OCI-LY3 (cell line): ENCODE data around the gene DIO3.

Experiments used
- H2AFZ ChIP-seq: fragments of 200-600, 300-600 bp; shearing (Covaris generic); 2 replicates; pipeline ENCODE4 v1.6.0; 2014; ENCODE audit warnings: antibody characterized with exemption, low read depth, low read length
- H3K27ac ChIP-seq: fragments of 200-600, 300-600 bp; sonication (generic); 2 replicates; pipeline ENCODE4 v1.5.1; 2014; ENCODE audit warnings: mild to moderate bottlenecking, low read length, moderate library complexity, mixed read lengths
- H3K27me3 ChIP-seq: fragments of 200-600, 300-600 bp; sonication (generic); 2 replicates; pipeline ENCODE4 v1.6.1; 2014; ENCODE audit warnings: low read depth, low read length, mixed read lengths
- H3K36me3 ChIP-seq: fragments of 200-600, 300-600 bp; sonication (generic); replicated peaks from 2 replicates; pipeline ENCODE3; 2014; ENCODE audit warnings: low read depth, low read length, mixed read lengths
- H3K4me1 ChIP-seq: fragments of 300-600, 200-600 bp; sonication (generic); 2 replicates; pipeline ENCODE4 v1.6.1; 2014; ENCODE audit warnings: low read length, mixed read lengths
- H3K4me2 ChIP-seq: fragments of 200-600, 300-600 bp; sonication (generic); 2 replicates; pipeline ENCODE4 v1.6.1; 2014; ENCODE audit warnings: low read length, mixed read lengths
- H3K4me3 ChIP-seq: fragments of 300-600, 200-600 bp; sonication (generic); 2 replicates; pipeline ENCODE4 v1.5.1; 2014; ENCODE audit warnings: antibody characterized with exemption, mild to moderate bottlenecking, low read length, moderate library complexity
- H3K79me2 ChIP-seq: fragments of 300-600, 200-600 bp; shearing (Covaris generic); 2 replicates; pipeline ENCODE4 v1.6.1; 2014; ENCODE audit warnings: mild to moderate bottlenecking, low read length, mixed read lengths
- H3K9ac ChIP-seq: fragments of 300-600, 200-600 bp; shearing (Covaris generic); 2 replicates; pipeline ENCODE4 v1.6.0; 2014; ENCODE audit warnings: mild to moderate bottlenecking, low read length, moderate library complexity
- H3K9me3 ChIP-seq: fragments of 200-600, 300-600 bp; shearing (Covaris generic); 2 replicates; pipeline ENCODE4 v1.6.1; 2014; ENCODE audit warnings: low read length, mixed read lengths; ENCODE audit not compliant: insufficient read depth
- H4K20me1 ChIP-seq: fragments of 200-600, 300-600 bp; sonication (generic); 2 replicates; pipeline ENCODE4 v1.6.1; 2016; ENCODE audit warnings: low read length, mixed read lengths; ENCODE audit not compliant: insufficient read depth
- EZH2phosphoT487 ChIP-seq: fragments of 200-600 bp; shearing (Covaris generic); IDR thresholded peaks from 2 replicates; pipeline ENCODE4 v1.6.1; 2018; ENCODE audit warnings: antibody characterized with exemption, mixed run types, low read depth
- TF ChIP-seq, protein P1 (sequence below): fragments of 200-600, 300-600 bp; sonication (generic); IDR thresholded peaks from 2 replicates; pipeline ENCODE4 v1.5.1; 2014; ENCODE audit warnings: antibody characterized with exemption, low read length, low read depth

Gene DIO3

DNA sequence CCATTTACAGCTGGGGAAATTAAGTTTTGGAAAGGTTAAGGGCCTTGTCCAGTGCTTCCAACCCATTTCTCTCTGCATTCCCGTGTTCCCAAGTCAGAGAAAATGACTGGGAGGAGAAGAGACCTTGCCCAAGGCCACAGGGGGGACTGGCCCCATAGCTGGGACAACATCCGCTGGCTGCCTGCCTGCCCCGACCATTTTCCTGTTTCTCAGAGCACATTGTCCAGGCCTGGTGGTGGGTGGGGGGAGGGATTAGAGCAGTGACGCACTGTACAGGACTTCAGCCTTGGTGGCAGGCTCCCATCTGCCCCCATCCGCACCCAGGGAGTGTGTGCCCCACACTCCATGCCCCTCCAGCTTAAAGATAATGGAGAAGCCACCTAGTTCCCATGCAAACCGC lies 27.7 kb downstream of the DIO3 start:
- Histone ChIP-seq H3K9ac (no peak overlapping the region), H3K4me2 (no peak overlapping the region), H3K4me3 (no peak overlapping the region), H2AFZ (no peak overlapping the region), H3K79me2 (no peaks in the 10 kb centered on the region), H4K20me1 (no peaks in the 10 kb centered on the region), H3K4me1 (no peaks in the 10 kb centered on the region), H3K27ac (no peak overlapping the region), H3K9me3 (no peaks in the 10 kb centered on the region), H3K27me3 (no peaks in the 10 kb centered on the region), H3K36me3 (no peaks in the 10 kb centered on the region)
- TF ChIP-seq, protein P1, sequence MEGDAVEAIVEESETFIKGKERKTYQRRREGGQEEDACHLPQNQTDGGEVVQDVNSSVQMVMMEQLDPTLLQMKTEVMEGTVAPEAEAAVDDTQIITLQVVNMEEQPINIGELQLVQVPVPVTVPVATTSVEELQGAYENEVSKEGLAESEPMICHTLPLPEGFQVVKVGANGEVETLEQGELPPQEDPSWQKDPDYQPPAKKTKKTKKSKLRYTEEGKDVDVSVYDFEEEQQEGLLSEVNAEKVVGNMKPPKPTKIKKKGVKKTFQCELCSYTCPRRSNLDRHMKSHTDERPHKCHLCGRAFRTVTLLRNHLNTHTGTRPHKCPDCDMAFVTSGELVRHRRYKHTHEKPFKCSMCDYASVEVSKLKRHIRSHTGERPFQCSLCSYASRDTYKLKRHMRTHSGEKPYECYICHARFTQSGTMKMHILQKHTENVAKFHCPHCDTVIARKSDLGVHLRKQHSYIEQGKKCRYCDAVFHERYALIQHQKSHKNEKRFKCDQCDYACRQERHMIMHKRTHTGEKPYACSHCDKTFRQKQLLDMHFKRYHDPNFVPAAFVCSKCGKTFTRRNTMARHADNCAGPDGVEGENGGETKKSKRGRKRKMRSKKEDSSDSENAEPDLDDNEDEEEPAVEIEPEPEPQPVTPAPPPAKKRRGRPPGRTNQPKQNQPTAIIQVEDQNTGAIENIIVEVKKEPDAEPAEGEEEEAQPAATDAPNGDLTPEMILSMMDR, result no peak
- TF ChIP-seq EZH2phosphoT487, result no peak

DNA sequence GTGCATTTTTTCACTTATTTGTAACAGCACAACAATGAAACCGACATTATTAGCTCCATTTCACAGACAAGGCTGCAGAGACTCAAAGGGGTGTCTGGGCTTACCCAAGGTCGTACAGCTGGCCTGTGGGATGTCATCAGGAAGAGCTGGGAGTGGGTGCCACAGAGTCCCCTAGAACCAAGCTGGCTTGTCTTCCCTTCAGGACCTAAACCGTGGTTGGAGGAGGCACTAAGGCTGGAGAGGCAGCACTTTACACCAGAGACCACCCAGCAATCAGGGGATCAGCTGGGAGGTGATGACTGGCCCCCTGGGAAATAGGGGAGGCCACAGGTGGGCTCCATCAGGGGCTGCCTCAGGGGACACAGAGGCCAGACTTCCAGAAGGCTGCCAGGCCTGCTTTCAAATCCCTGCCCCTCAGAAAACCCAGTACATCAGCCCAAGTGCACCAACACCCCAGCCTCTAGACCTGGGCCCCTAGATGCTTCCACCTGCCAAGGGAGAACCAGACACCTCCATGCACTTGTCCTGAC lies 28.3 kb downstream of the DIO3 start:
- Histone ChIP-seq H4K20me1 (no peaks in the 10 kb centered on the region), H3K36me3 (no peaks in the 10 kb centered on the region), H3K4me1 (no peaks in the 10 kb centered on the region), H3K9me3 (no peaks in the 10 kb centered on the region), H2AFZ (no peak overlapping the region), H3K27me3 (no peaks in the 10 kb centered on the region), H3K9ac (no peak overlapping the region), H3K79me2 (no peaks in the 10 kb centered on the region), H3K4me2 (no peak overlapping the region), H3K4me3 (no peak overlapping the region), H3K27ac (no peak overlapping the region)
- no peak for TF ChIP-seq EZH2phosphoT487
- TF ChIP-seq, protein P1, result no peak

DNA sequence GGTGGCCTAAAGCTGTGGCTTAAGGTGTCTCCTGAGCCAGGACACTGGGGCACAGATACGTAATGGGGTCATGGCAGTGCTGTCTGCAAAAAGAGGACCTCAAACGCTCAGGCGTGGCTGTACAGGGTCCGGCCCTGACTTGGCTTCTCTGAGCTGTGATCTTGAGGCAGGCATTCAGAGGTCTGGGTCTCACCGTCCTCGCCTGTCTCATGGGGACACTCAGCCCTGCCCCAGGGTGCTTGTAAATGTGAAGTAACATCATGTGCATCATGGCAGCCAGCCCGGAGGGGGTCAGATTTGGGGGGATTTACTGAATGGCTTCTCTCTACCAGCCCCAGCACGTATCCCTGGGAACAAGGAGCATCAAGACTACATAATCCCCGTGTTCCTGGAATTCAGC lies 28.8 kb downstream of the DIO3 start:
- no peaks in the 10 kb centered on the region for H4K20me1 ChIP-seq
- H3K4me3 ChIP-seq, result no peak overlapping the region
- no peak overlapping the region for H3K4me2 ChIP-seq
- no peaks in the 10 kb centered on the region for H3K79me2 ChIP-seq
- TF ChIP-seq, protein P1, result no peak
- no peak for TF ChIP-seq EZH2phosphoT487
- H3K9me3 ChIP-seq, result no peaks in the 10 kb centered on the region
- no peak overlapping the region for H3K27ac ChIP-seq
- H3K36me3 ChIP-seq, result no peaks in the 10 kb centered on the region
- no peak overlapping the region for H3K9ac ChIP-seq
- H3K27me3 ChIP-seq, result no peaks in the 10 kb centered on the region
- H2AFZ ChIP-seq, result no peak overlapping the region
- no peaks in the 10 kb centered on the region for H3K4me1 ChIP-seq

DNA sequence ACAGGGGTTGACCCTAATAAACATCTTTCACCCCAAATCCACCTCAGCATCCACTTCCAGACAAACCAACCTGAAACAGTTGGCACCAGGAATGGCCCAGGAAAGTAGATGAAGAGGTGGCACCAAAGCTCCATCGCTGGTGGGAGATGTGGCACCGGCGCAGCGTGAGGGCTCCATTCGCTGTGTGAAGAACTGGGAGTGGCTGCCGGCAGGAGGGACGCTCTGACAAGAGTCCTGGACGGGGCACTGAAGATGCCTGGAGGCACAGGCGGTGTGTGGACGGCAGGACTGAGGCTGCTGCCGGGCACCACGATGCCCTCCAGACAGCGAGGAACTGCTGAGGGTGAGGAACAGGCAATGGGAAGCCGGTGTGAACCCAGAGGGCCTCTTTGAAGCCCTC lies 29.3 kb downstream of the DIO3 start:
- no peak overlapping the region for H3K9ac ChIP-seq
- no peak overlapping the region for H3K27ac ChIP-seq
- H3K4me3 ChIP-seq, result no peak overlapping the region
- H3K79me2 ChIP-seq, result no peaks in the 10 kb centered on the region
- no peaks in the 10 kb centered on the region for H4K20me1 ChIP-seq
- no peak overlapping the region for H2AFZ ChIP-seq
- H3K27me3 ChIP-seq, result no peaks in the 10 kb centered on the region
- no peaks in the 10 kb centered on the region for H3K9me3 ChIP-seq
- H3K4me2 ChIP-seq, result no peak overlapping the region
- TF ChIP-seq EZH2phosphoT487, result no peak
- TF ChIP-seq, protein P1, result no peak
- no peaks in the 10 kb centered on the region for H3K4me1 ChIP-seq
- H3K36me3 ChIP-seq, result no peaks in the 10 kb centered on the region
